Spleen (tissue), 7 donors: ENCODE measurements around the gene MAP3K1.

Experiments used
- POLR2AphosphoS5 ChIP-seq, 3 donors: sonication (generic); formaldehyde crosslinking; IDR thresholded peaks; one replicate each; pipeline ENCODE4 v1.5.1; 2017; ENCODE audit warnings: antibody characterized with exemption in 3 of 3
- TF ChIP-seq, protein P1 (sequence below), 11 experiments: fragments of 200-600 bp in 7 of 11; fragments of 450-650 bp in 4 of 11; sonication (generic) in 4 of 11; IDR thresholded peaks in 8 of 11; conservative IDR thresholded peaks in 3 of 11; 1 replicate in 7 of 11; 2 replicates in 4 of 11; pipeline versions ENCODE4 v1.4.0 to v1.8.0; 2016 to 2021; ENCODE audit warnings: antibody characterized with exemption in 11 of 11, inconsistent platforms in 4 of 11, mild to moderate bottlenecking in 1 of 11
- donor health status: DM: no; HTN: no; CAD: no; lungs with moderate emphysema.
- donor health status: DM: no; HTN: no; CAD: no.
- donor health status: DM: no; HTN: no; CAD: no.

DNA sequence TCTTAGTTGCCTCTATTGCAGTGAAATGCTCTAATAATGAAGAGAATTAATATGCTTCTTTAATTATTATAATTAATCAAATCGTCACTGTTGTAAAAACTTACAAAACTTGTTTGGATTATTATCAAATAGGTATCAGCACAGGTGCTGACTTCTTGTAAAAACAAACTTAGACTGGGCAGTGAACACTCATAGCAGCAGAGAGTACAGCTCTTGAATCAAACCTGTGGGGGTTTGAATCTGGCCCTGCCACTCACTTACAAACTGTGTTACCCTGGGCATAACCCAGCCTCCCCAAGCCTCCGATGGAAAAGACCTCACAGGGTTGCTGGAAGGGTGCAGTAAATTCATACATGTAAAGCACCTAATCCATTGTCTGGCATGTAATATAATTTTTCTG is 35.1 kb downstream of the MAP3K1 start:
- TF ChIP-seq, protein P1, sequence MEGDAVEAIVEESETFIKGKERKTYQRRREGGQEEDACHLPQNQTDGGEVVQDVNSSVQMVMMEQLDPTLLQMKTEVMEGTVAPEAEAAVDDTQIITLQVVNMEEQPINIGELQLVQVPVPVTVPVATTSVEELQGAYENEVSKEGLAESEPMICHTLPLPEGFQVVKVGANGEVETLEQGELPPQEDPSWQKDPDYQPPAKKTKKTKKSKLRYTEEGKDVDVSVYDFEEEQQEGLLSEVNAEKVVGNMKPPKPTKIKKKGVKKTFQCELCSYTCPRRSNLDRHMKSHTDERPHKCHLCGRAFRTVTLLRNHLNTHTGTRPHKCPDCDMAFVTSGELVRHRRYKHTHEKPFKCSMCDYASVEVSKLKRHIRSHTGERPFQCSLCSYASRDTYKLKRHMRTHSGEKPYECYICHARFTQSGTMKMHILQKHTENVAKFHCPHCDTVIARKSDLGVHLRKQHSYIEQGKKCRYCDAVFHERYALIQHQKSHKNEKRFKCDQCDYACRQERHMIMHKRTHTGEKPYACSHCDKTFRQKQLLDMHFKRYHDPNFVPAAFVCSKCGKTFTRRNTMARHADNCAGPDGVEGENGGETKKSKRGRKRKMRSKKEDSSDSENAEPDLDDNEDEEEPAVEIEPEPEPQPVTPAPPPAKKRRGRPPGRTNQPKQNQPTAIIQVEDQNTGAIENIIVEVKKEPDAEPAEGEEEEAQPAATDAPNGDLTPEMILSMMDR (IDR thresholded peaks at IDR 0.05 in 8 of 11, conservative IDR thresholded peaks at IDR 0.05 in 3 of 11): no peak
- no peak for TF ChIP-seq POLR2AphosphoS5 (IDR thresholded peaks at IDR 0.05)
